Posterior vena cava (tissue), 2 donors: ENCODE measurements around the gene DAPK1. TPM values are rescaled to one million over a fixed set of nuclear protein-coding genes. Genes with fewer than 3 reads are reported as not detected.

Experiments
- DNase-seq: peaks from one replicate; pipeline ENCODE4 v3.0.0-alpha.2; 2020; ENCODE audit warnings: low spot score
- intact Hi-C, 2 donors: fragments of 100-400 bp; cut with DNase I; formaldehyde crosslinking; loops; one replicate each; pipeline versions ENCODE4 v1.14.1 to v1.14.2; 2022 to 2023
- total RNA-seq, 2 donors: library from RNA; stranded (reverse); fragmentation: NEBNext Ultra II Directional; extraction: Animal tissue kit (Norgen Biotek cat#: 25700); gene quantifications; one replicate each; pipeline ENCODE4 v1.2.1, GENCODE V29; 2021
- donor health status: DM: yes; HTN: yes; CAD: no.
- donor health status: DM: yes; HTN: yes; CAD: no.

DAPK1 gene
- total RNA-seq, 2 donors from 2014 or later, result 33.2 to 34.3 TPM

DNA sequence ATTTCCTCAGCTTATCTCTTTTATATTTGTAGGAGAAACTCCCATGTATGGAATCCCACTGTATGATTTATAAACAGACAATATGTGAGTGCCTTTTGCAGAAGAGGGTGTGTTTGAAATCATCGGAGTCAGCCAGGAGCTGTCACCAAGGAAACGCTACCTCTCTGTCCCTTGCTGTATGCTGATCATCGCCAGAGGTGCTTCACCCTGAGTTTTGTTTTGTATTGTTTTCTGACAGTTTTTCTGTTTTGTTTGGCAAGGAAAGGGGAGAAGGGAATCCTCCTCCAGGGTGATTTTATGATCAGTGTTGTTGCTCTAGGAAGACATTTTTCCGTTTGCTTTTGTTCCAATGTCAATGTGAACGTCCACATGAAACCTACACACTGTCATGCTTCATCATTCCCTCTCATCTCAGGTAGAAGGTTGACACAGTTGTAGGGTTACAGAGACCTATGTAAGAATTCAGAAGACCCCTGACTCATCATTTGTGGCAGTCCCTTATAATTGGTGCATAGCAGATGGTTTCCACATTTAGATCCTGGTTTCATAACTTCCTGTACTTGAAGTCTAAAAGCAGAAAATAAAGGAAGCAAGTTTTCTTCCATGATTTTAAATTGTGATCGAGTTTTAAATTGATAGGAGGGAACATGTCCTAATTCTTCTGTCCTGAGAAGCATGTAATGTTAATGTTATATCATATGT is 210.3 kb downstream of the DAPK1 start:
- intact Hi-C loops, result no loop called here
- DNase-seq, result no peak

DNA sequence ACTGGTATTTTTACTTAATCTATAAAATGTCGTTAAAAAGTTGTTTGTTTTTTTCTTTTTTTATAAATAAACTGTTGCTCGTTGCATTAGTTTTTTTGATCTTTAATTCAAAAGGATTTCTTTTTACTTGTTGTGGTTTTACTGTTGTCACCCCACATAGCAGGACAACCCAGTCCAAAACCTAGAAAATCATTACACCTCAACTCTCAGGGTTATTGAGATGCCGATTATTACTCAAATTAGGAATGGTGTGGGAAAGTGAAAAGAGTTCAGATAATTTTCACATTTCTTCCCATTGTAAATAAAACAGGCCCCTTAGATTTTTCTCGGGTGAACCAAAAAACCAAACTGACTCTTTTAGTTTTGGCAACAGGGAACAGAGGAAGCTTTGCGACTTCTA is 210.9 kb downstream of the DAPK1 start:
- DNase-seq, result no peak
- intact Hi-C loops, result no loop called here

DNA sequence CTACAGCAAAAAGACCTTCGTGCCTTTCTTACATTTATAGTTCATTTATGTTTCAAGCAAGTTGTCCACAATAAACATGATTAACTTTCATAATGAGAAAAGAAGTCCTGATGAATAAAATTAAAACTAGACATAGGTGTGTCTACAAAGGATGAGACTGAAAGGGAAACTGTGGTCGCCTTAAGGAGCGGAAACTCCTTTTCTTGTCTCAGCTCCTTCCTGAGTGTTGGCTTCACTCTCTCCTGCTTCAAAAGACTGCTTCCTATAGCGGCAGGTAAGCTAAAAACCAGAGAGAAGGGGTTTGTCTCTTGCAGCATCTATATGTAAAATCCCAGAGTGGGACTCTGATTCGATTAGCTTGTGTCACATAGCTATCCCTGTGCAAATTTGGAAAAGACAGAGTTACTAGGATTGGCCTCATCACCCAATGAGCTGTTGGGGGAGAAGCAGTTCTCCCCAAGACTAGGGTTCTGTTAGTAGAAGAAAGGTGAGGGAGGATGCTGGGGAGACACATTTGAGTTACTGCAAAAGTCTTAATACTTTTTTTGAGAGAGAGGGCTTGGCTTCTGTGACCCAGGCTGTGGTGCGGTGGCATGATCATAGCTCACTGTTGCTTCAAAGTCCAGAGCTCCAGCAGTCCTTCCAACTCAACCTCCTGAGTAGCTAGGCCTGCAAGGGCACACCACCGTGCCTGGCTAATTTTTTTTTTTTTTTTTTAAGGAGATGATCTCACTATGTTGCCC is 211.5 kb downstream of the DAPK1 start:
- no peak for DNase-seq
- intact Hi-C loops, result no loop called here

DNA sequence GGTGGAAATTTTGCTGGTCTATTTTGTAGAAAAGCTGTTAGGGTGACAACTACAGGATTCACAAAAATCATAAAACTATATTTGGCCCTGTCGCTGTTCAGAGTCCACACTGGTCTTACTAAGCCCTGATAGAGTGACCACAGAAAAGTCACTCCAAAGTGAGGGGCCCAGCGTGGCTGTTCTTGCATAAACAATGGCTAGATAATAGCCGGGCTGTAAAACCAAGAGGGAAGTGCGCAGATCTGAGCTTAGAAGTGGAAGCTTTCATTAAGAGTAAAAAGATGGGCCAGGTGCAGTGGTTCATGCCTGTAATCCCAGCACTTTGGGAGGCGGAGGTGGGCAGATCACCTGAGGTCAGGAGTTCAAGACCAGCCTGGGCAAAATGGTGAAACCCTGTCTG is 212.8 kb downstream of the DAPK1 start:
- DNase-seq, result no peak
- intact Hi-C loops, result no loop called here

DNA sequence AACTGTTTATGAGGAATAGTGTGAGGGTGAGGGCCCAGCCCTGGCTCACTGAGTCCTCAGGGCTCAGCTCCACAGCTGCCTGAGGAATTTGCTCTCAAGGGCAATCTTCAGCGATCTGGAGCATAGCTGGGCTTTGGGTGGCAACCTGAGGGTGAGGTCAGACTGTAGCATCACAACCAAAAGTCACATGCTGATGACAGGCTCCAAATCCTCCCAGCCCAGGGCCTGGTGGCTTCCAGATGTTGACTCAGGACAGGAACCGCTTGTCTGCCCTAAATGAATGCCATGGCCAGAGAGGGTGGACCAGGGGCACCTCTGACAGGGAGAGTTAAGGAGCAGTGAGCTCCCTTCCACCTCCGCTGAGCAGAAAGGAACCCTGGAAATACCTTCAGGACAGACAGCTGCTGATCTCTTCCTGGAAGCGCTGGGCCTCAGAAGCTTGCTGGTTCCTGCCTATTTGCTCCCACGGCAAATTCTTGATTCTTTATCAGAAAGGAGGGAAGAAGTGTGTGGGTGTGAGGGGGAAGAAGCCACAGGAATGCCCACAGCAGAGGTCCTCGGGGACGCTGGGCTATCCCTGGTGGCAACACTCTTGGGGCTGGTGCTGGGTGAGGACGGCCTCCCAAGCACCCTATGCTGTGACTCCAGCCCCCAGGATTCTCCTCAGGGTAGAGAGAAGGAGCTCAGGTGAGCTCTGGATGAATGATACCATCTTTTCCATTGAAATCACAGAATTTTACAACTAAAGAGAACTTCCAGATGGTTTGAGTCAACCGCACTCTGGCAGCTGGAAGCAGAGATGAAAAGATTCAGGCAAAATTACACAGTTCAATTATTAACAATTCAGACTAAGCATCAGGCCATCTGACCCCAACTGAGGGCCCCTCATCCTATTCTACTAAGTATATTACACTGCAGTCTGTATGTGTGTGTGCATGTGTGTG is 214.5 kb downstream of the DAPK1 start:
- DNase-seq, result no peak
- intact Hi-C loops, result no loop called here

DNA sequence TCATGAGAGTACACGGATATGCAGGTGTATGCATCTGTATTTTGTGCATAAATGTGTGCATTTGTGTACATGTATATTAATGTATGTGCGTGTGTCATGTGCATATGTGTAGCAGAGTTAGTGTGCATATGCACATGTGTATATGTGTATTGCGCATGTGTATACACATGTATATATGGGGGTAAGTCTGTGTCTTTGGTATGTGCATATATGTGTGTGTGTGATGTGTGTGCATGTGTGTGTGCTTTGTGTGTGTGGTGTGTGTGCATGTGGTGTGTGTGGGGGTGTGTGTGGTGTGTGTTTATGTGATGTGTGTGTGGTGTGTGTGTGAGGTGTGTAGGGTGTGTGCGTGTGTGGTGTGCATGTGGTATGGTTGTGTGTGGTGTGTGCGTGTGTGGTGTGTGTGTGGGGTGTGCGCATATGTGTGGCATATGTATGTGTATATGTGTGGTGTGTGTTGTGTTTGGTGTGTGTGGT is 215.2 kb downstream of the DAPK1 start:
- intact Hi-C loops, result no loop called here
- DNase-seq, result no peak

DNA sequence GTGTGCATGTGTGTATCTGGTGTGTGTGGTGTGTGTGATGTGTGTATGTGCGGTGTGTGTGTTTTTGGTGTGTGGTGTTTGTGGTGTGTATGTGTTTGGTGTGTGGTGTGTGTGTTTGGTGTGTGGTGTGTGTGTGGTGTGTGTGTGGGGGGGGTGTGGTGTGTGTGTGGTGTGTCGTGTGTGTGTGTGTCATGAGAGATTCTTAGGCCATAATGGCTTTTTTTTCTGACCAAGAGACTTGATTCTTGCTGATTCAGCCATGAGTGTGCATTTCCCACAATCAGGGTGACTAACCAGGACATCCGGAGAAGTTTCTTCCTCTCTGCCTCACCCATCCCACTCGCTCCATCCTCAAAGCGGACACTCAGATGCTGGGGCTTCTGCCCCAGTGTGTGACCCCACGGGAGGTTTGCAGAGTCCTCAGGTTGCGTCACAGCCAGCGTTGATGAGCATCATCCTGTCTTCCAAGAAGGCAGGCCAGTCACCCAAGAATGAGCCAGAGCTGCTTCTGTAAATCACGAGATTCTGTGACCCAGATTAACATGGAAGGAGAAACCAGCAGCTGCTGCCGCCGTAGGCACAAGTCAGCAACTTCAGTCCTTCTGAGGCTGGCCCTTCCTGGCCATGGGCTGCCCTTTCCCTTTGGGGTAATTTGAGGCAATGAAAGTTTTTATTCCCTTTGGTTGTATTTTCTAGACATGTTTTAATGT is 215.8 kb downstream of the DAPK1 start:
- intact Hi-C loops, result no loop called here
- peak; percentile 98 for DNase-seq

DNA sequence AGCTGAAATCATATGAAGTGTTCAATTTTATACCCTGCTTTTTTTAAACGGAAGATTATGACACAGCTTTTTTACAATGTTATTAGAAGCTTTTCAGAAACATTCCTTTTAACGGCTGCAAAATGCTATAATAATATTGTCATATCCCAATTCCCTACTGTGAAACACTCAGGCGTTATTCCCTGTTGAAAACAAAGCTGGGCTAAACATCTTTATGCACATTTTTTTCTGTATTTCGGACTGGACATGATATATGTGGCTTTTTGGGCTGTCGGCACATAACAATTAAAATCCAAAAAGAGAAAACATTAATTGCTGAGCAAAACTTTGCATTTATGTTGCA is 216.3 kb downstream of the DAPK1 start:
- DNase-seq, result no peak
- intact Hi-C loops, result no loop called here

DNA sequence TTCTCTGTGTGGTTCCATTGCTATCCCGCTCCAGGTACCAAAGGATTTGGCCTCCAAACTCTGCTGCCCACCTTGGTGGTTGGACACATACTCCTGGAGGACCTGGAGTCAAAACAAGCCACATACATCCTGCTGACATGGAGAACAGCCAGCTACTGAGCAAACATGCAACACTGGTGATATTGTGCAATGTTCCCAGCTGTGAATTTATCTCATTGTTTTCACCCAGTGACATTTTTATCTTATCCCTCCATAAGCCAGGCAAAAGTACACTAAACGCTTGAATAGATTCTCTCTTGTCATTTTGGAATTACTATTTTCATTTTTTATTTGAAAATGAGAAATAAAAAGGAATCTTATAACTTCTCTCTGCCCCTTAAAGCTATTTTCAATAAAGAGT is 217.2 kb downstream of the DAPK1 start:
- intact Hi-C loops, result no loop called here
- DNase-seq, result no peak

DNA sequence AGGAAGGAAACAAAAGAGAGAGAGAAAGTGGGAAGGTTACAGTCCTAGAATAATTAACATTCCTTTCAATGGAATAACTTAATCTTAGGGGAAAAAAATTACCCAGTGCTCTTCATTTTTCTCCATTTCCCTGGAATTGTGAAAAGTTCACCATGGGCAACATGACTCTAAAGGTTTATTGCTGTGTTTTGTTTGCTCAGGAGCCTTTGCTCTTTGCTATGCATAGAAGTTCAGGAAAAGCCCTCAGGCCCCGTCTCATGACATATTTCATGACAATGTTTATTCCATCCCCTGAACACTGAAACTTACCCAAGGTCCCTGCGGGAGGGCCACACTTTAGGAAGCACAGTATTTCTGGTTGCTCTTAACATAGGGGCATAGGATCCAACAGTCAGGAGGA is 218.5 kb downstream of the DAPK1 start:
- DNase-seq, result no peak
- intact Hi-C loops, result no loop called here

DNA sequence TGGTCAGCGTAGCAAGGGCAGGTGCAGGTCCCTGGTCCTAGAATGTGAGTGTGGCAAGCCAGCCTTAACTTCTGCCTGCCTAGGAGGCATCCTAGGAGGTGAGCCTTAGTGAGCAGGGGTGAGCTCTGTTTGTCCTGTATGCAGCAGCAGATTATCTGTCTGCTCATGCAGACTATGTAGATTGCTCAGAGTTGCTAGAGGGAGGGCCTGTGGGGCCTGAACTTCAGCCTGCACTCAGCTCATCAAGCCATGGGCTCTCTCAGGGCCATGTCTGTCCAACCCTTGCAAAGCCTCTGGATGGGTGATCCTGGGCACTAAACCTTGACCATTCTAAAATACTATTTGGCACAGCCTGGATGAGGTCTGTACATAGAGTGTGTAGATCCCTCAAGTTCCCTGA is 219.8 kb downstream of the DAPK1 start:
- DNase-seq, result no peak
- intact Hi-C loops, result no loop called here

DNA sequence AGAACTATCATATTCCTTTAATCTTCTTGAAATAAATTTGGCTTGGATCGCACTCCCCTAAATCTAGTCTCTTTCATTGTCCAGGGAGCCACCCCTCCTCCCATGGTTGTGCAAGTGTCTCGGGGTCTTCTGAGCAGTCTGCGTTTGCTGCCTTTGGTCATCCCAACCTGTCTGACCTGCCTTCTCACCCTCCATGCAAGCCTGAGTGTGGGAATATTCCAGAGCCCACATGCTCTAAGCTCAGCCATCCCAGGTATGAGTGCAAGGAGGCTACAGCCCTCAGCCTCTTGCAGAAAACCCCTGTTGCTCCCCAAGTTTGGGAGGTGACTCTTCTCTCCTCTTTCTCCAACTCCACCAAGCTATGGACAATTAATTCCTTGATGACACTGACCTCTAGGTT is 220.6 kb downstream of the DAPK1 start:
- intact Hi-C loops, result no loop called here
- DNase-seq, result no peak

DNA sequence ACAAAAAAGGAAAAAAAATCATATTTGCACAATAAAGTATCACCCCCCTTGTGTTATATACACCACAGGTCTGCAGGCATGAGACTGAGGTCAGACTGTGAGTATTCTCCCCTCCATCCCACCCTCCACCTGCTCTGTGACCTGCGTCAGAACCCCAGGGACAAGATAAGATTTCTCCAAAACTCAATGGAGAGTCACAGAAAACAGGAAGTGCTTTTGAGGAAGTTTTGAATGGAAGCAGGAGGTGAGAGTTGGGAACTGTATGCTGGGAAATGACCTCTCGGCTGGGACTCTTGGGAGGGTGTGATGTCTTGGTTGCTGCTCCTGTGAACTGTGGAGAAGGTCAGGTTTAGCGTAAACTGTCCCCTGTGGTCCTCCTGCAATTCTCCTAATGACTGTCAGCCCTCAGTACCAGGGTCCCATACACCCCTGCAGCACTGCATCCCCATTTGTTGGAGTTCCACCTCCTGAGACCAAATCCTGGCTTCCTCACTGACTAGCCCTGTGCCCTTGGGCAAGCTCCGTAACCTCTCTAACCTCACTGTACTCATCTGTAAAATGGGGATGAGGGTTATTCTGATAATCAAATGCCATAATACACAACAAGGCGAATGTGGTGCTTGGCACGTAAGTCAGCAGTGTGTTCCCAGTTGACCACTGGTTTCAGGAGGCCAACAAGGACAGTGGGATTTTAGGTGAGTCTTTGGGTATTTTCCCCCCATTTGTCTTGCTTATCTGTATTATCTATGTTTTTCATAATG is 221.4 kb downstream of the DAPK1 start:
- no peak for DNase-seq
- intact Hi-C loops, result no loop called here

DNA sequence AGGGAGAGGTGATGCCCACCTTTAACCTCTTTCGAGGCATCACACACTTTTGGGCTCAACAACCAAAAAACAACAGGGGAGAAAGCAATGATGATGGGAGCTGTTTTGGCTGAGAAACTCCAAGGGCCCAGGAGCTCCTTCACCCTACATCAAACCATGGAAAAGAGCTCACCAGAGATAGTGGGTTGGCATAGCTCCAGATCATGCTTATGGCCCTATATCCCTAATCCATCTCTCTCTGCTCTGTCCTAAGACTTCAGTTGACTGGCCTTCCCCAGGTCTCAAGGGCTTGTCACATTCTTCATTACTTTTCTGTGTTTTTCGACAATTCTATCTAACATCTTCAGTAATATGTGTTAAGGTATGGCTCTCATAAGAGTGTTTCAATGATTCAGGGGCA is 222.5 kb downstream of the DAPK1 start:
- intact Hi-C loops, result no loop called here

DNA sequence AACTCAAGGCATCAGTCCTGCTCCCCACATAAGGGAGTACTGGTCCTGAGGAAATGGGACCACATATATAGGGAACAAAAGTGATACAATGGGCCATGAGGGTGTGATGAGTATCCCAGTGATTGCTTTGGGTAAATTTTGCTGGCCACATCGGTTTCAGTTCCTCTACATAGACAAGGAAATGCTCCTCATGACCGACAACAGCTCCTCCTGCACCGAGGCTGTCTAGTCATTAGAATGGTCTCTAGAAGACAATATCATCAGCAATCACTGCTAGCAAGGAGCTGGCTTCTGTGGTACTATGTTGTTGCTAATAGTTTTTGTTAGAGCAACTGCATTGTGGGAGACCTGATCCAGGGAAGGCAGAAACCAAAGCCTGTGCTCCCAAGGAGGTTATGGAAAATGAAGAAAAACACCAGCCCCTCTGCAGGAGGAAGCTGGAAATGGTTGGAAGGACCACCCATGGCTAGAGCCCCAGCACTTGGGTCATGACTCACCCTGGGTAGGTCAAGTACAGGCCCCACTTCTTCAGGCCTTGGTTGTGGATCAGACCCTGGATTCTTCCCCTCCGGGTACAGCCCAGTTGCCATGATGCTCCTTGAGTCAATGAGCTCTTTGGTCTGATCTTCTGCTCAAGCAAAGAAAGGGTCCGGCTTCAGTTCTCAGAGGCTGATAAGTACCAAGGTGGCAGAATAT is 224.9 kb downstream of the DAPK1 start:
- no peak for DNase-seq
- intact Hi-C loops, result no loop called here

More for the DNA sequence above, 222.5 kb downstream of the DAPK1 start:
- no peak for DNase-seq

DNA sequence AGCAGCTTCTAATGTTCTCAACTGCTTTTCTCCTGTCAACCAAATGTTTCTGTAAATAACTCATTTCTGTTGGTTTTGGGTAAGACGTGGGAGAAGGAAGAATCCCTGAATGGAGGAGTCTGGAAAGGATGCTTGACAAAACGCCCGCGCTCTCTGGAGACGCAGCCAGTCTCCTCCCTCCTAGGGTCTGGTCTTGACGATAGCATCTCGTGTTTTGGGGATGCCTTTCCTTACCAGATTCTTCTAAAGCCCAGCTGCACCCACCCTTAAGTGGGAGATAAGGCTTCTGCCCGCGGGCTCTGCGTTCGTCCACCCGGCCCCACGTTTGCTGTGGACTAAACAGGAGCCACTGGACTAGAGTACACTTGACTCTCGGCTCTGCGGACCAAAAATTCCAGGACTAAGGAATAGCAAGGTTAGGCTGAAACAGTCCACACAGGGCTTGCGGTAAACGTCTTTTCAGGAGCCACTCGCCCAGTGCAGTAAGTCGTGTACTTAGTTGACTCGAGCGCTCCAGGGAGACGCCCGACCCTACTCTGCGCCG is 227.8 kb downstream of the DAPK1 start:
- DNase-seq, result no peak
- intact Hi-C loops, result loop anchor here in 1 of 2 donors (5.0 kb wide), 1 partner anchor 743 kb away; no protein-coding TSS in a partner anchor

DNA sequence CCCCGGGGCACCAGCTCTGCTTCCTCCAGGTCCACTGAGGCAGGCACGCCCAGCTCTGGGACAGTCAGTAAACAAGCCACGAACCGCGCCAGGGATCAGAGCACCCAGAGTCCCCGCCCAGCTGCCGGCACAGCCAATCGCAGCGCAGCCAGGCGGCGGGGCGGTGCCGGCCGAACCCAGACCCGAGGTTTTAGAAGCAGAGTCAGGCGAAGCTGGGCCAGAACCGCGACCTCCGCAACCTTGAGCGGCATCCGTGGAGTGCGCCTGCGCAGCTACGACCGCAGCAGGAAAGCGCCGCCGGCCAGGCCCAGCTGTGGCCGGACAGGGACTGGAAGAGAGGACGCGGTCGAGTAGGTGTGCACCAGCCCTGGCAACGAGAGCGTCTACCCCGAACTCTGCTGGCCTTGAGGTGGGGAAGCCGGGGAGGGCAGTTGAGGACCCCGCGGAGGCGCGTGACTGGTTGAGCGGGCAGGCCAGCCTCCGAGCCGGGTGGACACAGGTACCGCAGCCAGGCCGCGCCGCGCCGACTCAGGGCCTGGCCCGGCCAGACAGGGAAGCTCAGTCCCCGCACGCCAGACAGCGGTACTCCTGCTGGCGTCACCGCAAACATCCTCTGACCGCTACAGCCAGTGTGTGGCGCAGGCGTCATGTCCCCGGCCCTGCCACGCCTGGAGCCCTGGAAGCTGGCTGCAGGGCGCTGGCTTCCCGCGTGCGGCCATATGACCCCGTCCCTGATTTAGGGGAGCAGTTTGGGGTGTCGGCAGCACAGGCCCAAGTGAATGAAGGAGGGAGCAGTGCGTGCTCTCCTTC is 228.4 kb downstream of the DAPK1 start, which contains the start of gene CTSL:
Gene CTSL (plus strand): TSS at position 220 of the 810 bp plus-strand sequence. CDS start 1,485 bp downstream, outside the sequence.
- peak; percentile 99 for DNase-seq
- intact Hi-C loops, result loop anchor here in 1 of 2 donors (5.0 kb wide), 1 partner anchor 744 kb away; no protein-coding TSS in a partner anchor
